RPMI7951 (cell line): ENCODE results near the gene SKAP1. TPM values are rescaled to one million over a fixed set of nuclear protein-coding genes. Genes with fewer than 3 reads are reported as not detected.

Source experiments
- DNase-seq: peaks from one replicate; pipeline ENCODE4 v3.0.0-alpha.2; 2012; ENCODE audit warnings: low read depth
- total RNA-seq: library from RNA; depleted of rRNA; stranded (reverse); fragments of >200 nt; shearing (Covaris generic); gene quantifications from 2 replicates; pipeline ENCODE4 v1.2.3, GENCODE V29; 2014; rRNA removed

SKAP1 gene
- total RNA-seq, 1 experiment from 2014 or later = not detected

- no peak for DNase-seq
Observed at GRCh38 chr17:48110761-48111160, 319.3 kb downstream of the SKAP1 start.

- peak; percentile 85 for DNase-seq
Observed at GRCh38 chr17:48107137-48108055, 322.6 kb downstream of the SKAP1 start, which contains the start of gene SNX11. Gene SNX11 (plus strand): TSS chr17:48107766. CDS start chr17:48112044, 4,278 bp downstream.

- DNase-seq = no peak
Observed at GRCh38 chr17:48106802-48107136, 323.2 kb downstream of the SKAP1 start.

- DNase-seq = no peak
Observed at GRCh38 chr17:48104440-48104839, 325.6 kb downstream of the SKAP1 start.

GRCh38 chr17:48102798-48103715 is 327.0 kb downstream of the SKAP1 start:
- DNase-seq = no peak

GRCh38 chr17:48102043-48102750 is 327.8 kb downstream of the SKAP1 start:
- DNase-seq = no peak

GRCh38 chr17:48101012-48101720 is 328.8 kb downstream of the SKAP1 start, which contains the start of gene CBX1:
Gene CBX1 (minus strand): TSS chr17:48101478. CDS start chr17:48077004, 24,474 bp downstream.
- peak; percentile 91 for DNase-seq

- DNase-seq = no peak
Observed at GRCh38 chr17:48100591-48101011, 329.4 kb downstream of the SKAP1 start.

GRCh38 chr17:48100160-48100559 is 329.9 kb downstream of the SKAP1 start:
- no peak for DNase-seq

- DNase-seq = no peak
Observed at GRCh38 chr17:48095611-48096010, 334.4 kb downstream of the SKAP1 start.

- DNase-seq = no peak
Observed at GRCh38 chr17:48093341-48094045, 336.5 kb downstream of the SKAP1 start.

- DNase-seq = no peak
Observed at GRCh38 chr17:48084932-48085331, 345.1 kb downstream of the SKAP1 start.

Other genes starting within 250 kb of the SKAP1 start
- not detected in 2 replicates for gene HOXB1, start 100.8 kb upstream of the SKAP1 start, total RNA-seq
- gene HOXB2, start 114.9 kb upstream of the SKAP1 start, total RNA-seq = 11.9 and 15.1 TPM in 2 replicates
- gene HOXB4, start 148.1 kb upstream of the SKAP1 start, total RNA-seq = 1.6 and 1.7 TPM in 2 replicates
- gene HOXB3, start 160.0 kb upstream of the SKAP1 start, total RNA-seq = 3.2 and 7.9 TPM in 2 replicates
- gene HOXB5, start 163.6 kb upstream of the SKAP1 start, total RNA-seq = 0.10 and 0.24 TPM in 2 replicates
- 4.8 and 7.3 TPM in 2 replicates for gene HOXB6, start 174.8 kb upstream of the SKAP1 start, total RNA-seq
- 24.9 and 26.1 TPM in 2 replicates for gene HOXB7, start 180.8 kb upstream of the SKAP1 start, total RNA-seq
- 0.24 and 0.49 TPM in 2 replicates for gene HOXB8, start 185.1 kb upstream of the SKAP1 start, total RNA-seq
- 2.3 and 4.1 TPM in 2 replicates for gene HOXB9, start 196.1 kb upstream of the SKAP1 start, total RNA-seq